Muscle of back (tissue), 11 donors: ENCODE results near the gene FOXO6. TPM values are rescaled to one million over a fixed set of nuclear protein-coding genes. Genes with fewer than 3 reads are reported as not detected.
A peak's percentile ranks its signal among the peaks of the same experiment; 100 is the strongest.

Source experiments
- DNase-seq, 3 donors: peaks; one replicate each; pipeline versions ENCODE4 v3.0.0 to v3.0.0-alpha.2; 2013
- polyA plus RNA-seq, 10 donors: library from polyadenylated mRNA; unstranded; fragments of 120-200 nt; gene quantifications; one replicate each; pipeline ENCODE4 v1.2.1, GENCODE V29; 2013; ENCODE audit not compliant: insufficient read length in 10 of 10

Gene FOXO6
- polyA plus RNA-seq, 10 donors: 7.1 to 12.1 (median 10.7) TPM

GRCh38 chr1:41382480-41383090, 21.4 kb downstream of the FOXO6 start:
- peak in 2 of 3 donors; percentile 82 to 92 for DNase-seq

GRCh38 chr1:41383094-41383852, 22.0 kb downstream of the FOXO6 start:
- DNase-seq: peak in 1 of 3 donors; percentile 84

GRCh38 chr1:41384579-41384978, 23.3 kb downstream of the FOXO6 start:
- DNase-seq: no peak

DNA sequence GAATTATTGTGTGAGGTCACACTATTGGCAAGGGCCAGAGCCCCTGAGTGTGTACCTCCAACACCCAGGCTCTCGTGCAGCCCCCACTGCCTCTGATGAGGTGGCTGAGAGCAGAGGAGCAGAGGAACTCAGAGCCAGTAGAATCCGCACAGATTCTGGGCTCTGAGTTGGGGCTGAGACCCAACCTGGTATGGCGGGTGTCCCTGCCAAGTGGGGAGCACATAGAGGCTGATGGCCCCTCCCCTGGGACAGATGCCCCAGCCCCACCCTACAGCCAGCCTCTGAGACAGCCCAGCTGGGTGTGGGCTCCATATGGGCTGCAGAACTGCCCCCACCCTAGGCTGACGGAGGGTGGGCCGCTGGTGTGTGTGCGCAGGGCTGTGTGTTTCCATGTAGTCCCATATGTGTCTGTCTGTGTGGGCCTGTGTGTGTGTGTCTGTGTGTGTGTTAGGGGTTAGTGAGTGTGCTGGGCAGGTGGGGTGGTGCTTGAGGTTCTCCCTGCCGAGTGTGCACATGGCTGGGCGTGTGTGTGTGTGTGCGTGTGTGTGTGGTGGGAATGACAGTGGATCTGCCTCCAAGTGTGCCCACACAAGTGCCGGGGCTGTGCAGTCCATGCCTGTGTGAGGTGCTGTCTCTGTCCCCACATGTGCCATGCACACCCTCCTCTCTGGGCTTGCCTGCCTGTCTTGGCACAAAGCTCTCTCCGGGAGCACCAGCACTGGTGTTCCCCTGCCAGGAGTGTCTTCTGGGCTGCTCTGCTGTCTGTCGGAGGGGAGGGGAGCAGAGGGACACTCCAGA, 24.4 kb downstream of the FOXO6 start:
- DNase-seq: peak in 1 of 3 donors; percentile 75

GRCh38 chr1:41386196-41386663, 25.0 kb downstream of the FOXO6 start:
- no peak for DNase-seq

DNA sequence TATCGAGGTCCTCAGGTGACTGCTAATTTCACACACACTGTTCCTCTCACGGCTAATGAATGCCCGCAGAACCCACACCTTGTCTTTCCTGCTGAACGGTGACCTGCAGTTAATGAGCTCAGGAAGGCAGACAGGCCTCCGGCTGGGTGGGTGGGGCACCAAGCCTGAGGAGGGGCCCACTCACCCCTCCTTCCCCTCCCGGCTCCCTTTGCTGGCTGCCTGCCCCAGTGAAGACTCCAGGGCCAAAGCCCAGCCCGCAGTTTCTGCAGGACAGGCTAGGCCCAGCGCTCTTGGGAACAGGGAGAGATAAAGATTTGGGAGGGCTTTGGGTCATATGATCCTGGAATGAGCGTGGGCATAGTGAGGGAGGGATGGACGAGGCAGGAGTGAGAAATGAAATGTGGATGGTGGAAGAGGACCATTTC, 26.4 kb downstream of the FOXO6 start:
- peak; percentile 84 to 95 (median 92) for DNase-seq

DNA sequence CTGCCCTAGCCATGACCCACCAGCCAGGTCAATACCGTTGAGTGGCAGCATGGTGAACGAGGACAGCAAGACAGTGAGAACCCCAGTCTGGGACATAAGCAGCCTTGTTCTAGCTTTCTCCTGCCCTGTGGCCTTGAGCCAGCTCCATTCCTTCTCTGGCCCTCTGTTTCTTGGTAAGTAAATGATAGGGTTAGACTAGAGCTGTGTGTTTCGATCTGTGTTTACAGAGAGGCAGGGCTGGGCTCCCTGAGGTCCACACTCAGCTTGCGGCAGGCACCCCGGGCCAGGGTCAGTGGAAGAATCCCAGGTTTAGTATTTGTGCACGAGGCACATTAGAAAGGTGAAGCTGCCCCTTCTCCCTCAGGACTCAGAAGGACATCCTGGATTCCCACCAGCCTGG, 27.3 kb downstream of the FOXO6 start:
- DNase-seq: no peak

DNA sequence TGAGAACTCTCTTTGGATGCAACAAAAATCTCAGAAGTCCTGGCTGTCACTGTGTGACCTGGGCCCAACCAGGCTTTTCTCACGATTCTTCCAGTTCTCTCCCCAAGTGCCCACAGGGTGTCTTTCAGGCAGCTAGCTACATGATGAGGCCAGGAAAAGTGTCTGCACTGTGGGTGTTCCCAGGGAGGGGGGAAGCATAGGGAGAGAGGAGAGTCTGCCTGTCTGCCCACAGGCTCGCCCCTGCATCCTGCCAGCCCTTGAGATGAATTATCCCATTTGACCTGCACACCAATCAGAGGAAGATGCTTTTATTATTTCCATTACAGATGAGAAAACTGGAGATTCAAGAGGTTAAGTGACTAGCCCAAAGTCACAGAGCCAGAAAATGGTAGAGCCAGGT, 27.8 kb downstream of the FOXO6 start:
- DNase-seq: no peak

GRCh38 chr1:41390166-41390565, 28.9 kb downstream of the FOXO6 start:
- DNase-seq: no peak

DNA sequence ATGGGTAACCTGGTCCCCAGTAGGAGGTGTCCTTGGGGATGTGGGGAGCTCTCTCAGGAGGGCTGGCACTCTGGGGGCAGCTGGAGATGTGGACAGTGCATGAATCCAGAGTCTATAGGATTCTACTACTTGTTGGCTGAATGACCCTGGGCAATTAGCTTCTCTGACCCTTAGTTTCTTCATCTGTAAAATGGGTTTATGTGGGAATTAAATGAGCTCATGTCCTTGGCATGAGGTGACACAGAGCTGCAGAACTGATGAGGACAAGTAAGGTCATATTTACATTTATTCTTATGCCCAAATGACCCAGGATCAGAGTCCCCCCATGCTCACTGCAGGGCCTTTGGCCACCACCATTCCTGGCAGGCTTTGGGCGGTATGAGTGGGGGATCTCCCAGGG, 29.3 kb downstream of the FOXO6 start:
- DNase-seq: no peak

DNA sequence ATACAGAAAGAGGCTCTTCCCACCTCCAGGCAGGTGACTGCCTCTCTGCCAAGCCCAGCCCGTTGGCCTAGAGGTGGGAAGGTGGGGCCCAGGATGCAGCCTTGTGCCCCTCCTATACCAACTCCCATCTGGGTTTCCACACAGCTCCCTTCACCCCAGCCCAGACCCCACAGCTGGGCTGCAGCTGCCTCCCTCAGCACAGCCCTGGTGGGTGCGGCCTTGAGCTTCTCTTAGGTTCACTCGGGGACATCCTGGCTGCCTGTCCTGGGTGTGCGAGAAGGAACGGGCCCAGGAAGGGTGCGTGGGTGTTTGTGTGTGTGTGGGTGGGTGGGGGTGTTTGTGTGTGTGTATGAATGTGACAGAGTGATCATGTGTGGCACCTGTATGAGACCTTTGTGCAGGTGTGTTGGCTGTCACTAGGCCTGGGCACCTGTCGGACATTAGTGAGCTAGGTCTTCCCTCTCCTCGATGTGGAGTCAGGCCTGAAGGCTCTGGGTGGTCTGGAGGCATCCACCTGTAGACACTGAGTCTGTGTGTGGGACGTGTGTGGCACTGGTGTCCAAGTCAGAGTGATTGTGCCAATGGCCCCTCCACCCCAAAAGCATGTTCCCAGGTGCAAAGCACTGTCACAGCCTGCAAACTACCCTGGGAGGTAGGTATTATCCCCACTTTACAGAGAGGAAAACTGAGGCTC, 30.7 kb downstream of the FOXO6 start:
- DNase-seq: peak in 1 of 3 donors; percentile 69

DNA sequence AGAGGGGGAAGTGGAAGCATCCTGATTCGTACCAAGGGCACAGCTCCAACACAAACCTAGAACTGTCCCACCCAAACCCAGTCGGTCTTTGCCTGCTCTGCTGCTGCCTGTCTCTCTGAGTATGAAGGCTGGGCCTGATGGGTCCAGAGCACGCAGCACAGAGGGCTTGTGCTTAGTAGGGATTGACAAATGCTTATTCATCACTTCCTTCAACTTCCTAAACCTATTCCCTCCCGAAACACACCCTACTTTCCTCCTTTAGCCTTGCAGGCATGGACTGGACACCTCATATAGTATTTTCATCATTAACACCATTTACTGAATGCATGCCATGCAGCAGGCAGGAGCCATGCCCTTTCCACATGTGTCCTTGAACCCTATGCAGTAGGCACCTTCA, 31.3 kb downstream of the FOXO6 start:
- no peak for DNase-seq

GRCh38 chr1:41393716-41394368, 32.6 kb downstream of the FOXO6 start:
- DNase-seq: no peak

DNA sequence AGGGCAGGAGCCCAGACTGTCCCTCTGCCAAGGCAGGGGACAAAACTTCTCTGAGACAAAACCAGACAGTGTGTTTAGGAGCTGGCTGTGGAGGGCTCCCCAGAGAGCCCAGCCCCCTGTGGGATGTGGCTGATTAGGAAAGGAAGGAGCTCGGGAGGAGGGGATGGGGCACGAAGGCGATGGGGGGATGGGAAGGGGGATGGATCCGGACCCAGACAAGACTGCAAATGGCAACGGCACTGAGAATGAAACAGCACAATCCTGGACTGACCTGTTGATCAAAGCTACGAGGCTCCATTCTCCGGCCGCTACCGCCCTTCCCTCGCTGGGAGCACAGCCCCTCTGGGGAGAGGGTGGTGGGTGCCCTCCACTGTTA, 33.1 kb downstream of the FOXO6 start:
- DNase-seq: no peak

DNA sequence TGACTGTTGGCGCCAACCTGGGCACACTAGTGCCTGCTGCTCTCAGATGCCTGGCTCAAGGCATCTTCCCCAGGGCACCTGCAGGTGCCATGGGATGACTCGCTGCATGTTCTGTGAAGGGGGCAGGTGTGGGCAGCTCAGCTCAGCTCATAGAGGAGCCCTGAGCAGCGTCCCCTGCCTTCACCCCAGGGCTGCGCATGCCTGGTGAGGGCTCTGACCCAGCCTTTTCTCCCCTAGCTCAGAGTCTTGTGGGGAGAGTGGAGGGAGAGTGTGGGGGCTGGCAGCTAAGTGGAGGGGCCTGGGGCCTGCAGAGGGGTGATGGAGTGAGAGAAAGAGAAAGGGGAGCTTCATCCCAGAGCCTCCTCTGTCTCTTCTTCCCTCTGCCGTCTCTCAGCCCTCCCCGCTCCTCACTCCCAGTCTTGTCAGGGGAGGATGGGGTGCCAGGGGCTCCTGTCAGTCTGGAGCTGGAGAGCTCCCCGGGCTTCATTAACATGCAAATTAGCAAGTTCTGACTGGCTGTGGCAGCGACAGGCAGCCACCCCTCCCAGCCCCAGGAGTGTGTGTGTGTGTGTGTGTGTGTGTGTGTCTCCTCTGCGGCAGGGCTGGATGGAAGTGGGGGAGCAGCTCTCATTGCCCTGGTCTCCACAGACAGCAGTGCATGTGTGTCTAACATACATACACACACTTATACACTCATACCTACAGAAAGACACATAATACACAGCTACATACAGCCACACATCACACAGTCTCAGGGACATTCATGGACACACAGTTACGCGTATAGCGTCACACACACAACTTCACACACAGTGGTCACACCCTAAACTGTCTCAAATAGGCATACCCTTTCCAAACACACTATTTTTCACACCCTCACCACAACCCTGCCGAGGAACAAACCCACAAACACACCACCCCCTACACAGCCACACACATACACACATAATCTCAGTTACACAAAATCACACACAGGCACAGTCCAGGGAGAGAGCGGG, 34.0 kb downstream of the FOXO6 start:
- DNase-seq: peak in 1 of 3 donors; percentile 62

DNA sequence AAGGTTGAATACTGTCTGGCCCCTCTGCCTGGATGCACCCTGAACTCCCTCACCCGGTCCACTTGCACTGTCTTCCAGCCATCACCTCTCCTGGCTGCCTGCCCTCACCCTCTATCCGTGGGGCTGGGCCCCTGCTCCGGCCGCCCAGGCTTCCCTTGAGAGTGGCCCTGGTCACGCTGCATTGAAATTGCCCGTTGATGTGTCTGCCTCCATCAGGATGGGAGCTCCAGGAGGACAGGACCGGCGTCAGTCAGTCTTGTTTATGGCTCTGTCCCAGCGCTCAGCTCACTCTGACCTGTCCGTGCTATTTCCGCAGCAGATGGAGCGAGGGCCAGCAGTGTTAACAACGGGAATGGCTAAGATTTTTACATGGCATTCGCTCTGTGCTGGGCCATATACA, 34.9 kb downstream of the FOXO6 start:
- DNase-seq: peak in 1 of 3 donors; percentile 53

DNA sequence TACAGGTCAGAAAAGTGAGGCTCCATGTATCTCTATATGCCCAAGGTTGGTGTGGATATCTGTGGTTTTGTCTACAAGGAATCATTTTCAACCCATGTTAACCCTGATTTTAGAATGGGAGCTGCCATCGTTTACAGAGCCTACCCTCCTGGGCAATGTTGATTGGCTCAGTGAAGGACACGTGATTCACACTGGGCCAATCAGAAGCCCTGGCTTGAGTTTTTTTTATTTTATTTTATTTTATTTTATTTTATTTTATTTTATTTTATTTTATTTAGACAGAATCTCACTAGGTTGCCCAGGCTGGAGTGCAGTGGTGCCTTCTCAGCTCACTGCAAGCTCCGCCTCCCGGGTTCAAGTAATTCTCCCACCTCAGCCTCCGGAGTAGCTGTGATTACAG, 35.8 kb downstream of the FOXO6 start:
- no peak for DNase-seq

- no peak for DNase-seq
Measured at GRCh38 chr1:41397753-41398330, 36.6 kb downstream of the FOXO6 start.

DNA sequence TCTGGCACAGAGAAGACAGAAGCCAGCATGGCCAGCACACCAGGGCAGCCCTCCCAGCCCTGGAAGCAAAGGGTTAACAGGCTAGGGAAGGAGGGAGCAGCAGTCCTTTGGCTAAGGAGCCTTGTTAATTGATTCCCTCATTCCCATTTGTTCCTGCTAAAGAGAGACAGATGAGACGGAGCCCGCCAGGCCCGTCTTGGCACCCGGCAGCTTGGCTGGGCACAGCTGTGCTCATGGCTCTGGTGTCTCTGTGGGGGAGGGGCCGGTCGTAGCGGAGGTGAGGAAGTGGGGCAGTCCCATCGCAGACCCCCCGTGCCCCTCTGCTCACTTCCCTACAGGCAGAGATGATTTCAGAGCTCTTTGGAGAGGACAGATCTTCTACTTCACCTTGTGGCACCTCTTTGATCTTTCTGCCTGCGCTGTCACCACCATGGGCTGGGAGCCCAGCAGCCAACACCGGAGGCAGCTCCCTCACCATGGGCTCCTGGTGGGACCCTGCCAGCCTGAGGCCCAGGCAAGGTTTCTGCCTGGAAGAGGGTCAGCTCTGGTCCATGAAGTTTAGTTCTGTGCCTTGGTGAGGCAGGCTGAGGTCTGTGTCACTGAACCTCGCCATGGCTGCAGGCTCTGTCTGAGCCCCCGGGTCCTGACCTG, 38.0 kb downstream of the FOXO6 start:
- peak; percentile 69 to 83 (median 71) for DNase-seq
